ENCODE measurements around the gene SEMA3A. TPM values are rescaled to one million over a fixed set of nuclear protein-coding genes. Genes with fewer than 3 reads are reported as not detected.

SEMA3A gene
- total and polyA plus RNA-seq, 9 donors = 0.76 to 23.0 (median 2.2) TPM

DNA sequence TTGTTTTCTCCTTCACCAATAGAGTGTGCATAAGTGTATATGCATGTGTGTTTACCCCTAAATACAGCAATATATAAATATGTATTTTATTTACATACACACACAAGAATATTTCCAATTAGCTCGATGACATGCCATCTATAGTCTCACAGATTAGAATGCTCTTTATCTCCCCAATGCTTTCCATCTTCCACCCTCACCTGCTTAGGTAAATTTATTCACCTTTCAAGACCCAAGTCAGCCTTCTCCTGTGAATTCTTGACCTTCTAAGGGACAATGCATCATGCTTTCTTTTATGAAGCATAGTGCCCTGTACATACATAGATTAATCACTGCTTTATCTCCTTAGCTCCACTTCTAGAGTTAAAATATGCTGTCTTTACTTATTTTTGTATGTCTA lies 49.7 kb downstream of the SEMA3A start:
- no peaks in the 10 kb centered on the region for H3K9me3 ChIP-seq
- 67 to 77% (median 77%) methylated on average over 1 of the region's 1 CpG for WGBS, 3 donors
- no peaks in the 10 kb centered on the region for H3K36me3 ChIP-seq
- H3K27ac ChIP-seq = no peak overlapping the region
- no peaks in the 10 kb centered on the region for H3K27me3 ChIP-seq
- H3K4me1 ChIP-seq (ENCODE audit: insufficient read depth) = no peaks in the 10 kb centered on the region
- TF ChIP-seq, protein P1, sequence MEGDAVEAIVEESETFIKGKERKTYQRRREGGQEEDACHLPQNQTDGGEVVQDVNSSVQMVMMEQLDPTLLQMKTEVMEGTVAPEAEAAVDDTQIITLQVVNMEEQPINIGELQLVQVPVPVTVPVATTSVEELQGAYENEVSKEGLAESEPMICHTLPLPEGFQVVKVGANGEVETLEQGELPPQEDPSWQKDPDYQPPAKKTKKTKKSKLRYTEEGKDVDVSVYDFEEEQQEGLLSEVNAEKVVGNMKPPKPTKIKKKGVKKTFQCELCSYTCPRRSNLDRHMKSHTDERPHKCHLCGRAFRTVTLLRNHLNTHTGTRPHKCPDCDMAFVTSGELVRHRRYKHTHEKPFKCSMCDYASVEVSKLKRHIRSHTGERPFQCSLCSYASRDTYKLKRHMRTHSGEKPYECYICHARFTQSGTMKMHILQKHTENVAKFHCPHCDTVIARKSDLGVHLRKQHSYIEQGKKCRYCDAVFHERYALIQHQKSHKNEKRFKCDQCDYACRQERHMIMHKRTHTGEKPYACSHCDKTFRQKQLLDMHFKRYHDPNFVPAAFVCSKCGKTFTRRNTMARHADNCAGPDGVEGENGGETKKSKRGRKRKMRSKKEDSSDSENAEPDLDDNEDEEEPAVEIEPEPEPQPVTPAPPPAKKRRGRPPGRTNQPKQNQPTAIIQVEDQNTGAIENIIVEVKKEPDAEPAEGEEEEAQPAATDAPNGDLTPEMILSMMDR (IDR thresholded peaks at IDR 0.05) = no peak
- TF ChIP-seq EP300 (IDR thresholded peaks at IDR 0.05) (no peak), POLR2A (IDR thresholded peaks at IDR 0.05) (no peak)
- H3K4me3 ChIP-seq = no peak overlapping the region
- DNase-seq = no peak
- intact Hi-C loops (cut with DNase I) = no loop called here

DNA sequence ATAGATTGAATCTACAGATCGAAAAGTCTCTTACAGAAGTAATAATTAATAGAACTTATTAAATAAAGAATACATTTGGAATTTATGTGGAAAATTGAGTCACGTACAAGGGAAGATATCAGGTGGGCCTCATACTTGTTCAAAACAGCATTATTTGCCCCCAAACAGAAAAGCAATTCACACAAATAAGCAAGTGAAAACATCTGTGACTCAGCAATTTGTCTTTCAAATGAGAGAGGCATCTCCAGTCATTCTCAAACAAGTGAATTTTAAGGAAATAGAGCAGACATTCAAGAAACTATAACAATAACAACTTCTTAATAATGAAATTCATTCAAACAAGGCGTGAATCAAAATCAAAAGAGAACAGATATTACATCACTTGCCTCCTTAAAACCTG lies 50.1 kb downstream of the SEMA3A start:
- Histone ChIP-seq H3K27me3 (no peaks in the 10 kb centered on the region), H3K36me3 (no peaks in the 10 kb centered on the region), H3K4me1 (ENCODE audit: insufficient read depth) (no peaks in the 10 kb centered on the region), H3K27ac (no peak overlapping the region), H3K9me3 (no peaks in the 10 kb centered on the region), H3K4me3 (no peak overlapping the region)
- TF ChIP-seq POLR2A (IDR thresholded peaks at IDR 0.05) (no peak), EP300 (IDR thresholded peaks at IDR 0.05) (no peak)
- TF ChIP-seq, protein P1 (IDR thresholded peaks at IDR 0.05) = no peak
- intact Hi-C loops (cut with DNase I) = no loop called here
- no peak for DNase-seq
- 79 to 87% (median 84%) methylated on average over 3 of the region's 3 CpGs for WGBS, 3 donors

DNA sequence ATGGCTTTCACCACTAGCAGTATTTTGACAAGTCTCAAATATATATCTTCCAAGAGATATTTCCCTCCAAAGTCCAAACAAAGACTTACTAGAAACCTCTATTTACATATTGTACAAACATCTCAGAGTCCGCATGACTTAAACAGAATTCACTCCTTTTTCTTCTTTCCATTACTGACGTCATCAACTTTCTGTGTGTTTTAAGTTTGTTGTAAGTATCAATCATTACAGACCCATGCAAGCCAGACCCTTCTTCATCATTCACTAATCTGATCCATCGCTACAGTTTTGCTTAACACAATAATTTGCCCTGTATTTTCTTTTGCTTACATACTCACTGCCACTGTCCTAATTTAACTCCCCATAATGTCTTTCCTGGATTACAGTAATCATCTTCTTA lies 51.9 kb downstream of the SEMA3A start:
- H3K27me3 ChIP-seq = no peaks in the 10 kb centered on the region
- no peaks in the 10 kb centered on the region for H3K9me3 ChIP-seq
- TF ChIP-seq EP300 (IDR thresholded peaks at IDR 0.05) = no peak
- TF ChIP-seq, protein P1 (IDR thresholded peaks at IDR 0.05) = no peak
- no peak for TF ChIP-seq POLR2A (IDR thresholded peaks at IDR 0.05)
- no peaks in the 10 kb centered on the region for H3K4me1 ChIP-seq (ENCODE audit: insufficient read depth)
- no peak overlapping the region for H3K27ac ChIP-seq
- H3K36me3 ChIP-seq = no peaks in the 10 kb centered on the region
- WGBS, 3 donors = 58 to 67% (median 65%) methylated on average over 3 of the region's 3 CpGs
- DNase-seq = no peak
- intact Hi-C loops (cut with DNase I) = no loop called here
- no peak overlapping the region for H3K4me3 ChIP-seq

DNA sequence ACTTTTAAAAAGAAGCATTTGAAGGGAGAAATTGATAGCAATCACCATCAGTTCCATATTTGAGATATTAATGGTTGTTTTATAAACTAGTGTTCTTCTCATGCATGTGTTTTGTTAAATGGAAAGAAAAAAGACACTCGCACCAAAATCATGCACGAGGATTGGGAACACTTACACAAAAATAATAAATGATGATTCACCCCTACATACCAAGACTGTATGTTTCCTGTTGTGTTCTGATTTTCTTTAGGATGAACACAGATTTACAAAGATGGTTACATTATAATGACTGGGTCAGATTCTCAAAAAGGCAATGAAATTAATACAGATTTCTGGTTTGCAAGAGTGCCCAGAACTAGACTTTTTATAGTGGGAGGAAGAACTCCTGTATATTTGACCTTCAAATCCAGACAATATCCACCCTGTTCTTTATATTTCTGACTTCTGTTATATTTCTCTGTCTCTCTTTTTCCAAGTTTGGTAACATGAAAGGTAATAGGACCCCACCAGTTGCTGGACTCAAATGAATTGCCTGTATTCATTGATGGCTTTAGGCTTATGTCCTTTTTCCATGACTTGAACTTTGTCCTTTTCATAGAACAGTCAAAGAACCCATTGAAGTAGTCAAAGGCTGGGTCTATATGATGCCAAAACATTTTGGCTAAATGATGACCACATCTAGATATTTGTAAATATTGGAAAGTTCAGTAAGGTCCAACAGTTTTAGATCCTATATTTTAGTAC lies 54.4 kb downstream of the SEMA3A start:
- Histone ChIP-seq H3K27ac (no peak overlapping the region), H3K27me3 (no peaks in the 10 kb centered on the region), H3K36me3 (no peaks in the 10 kb centered on the region), H3K4me3 (no peak overlapping the region), H3K9me3 (no peaks in the 10 kb centered on the region), H3K4me1 (ENCODE audit: insufficient read depth) (no peaks in the 10 kb centered on the region)
- intact Hi-C loops (cut with DNase I) = no loop called here
- no peak for DNase-seq
- WGBS, 3 donors = 60 to 84% (median 75%) methylated on average over 2 of the region's 2 CpGs
- TF ChIP-seq EP300 (IDR thresholded peaks at IDR 0.05) = no peak
- TF ChIP-seq, protein P1 (IDR thresholded peaks at IDR 0.05) = no peak
- TF ChIP-seq POLR2A (IDR thresholded peaks at IDR 0.05) = no peak

Data from ovary (tissue), 9 donors.